HG03342 (cell line): ENCODE results near the gene RASSF7.

Experiments
- ATAC-seq: cut with Tn5 transposase; IDR thresholded peaks from one replicate; pipeline ENCODE4 v1.9.1; 2021; ENCODE audit warnings: mild to moderate bottlenecking, moderate library complexity; ENCODE audit not compliant: unreplicated experiment

Gene RASSF7

GRCh38 chr11:581752-582151 lies 21.0 kb downstream of the RASSF7 start:
- ATAC-seq = no peak

DNA sequence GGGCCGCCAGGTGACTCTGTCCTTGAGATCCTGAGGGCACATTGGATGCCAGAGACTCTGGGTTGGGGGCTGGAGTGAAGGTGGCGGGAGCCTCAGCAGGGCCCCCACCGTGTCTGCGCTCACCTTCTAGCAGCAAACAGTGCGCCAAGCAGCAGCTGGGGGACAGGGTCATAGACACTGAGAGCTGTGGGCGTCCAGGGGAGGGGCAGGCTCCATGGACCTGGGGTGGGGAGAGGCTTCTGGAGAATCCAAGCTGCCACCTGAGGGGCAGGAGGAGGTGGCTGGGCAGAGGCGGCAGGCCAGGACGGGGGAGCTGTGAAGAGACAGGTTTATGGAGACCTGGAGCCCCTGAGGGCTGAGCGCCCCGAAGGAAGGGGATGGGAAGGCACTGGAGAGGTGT lies 23.5 kb downstream of the RASSF7 start:
- ATAC-seq = no peak

GRCh38 chr11:586376-587316 lies 25.9 kb downstream of the RASSF7 start:
- no peak for ATAC-seq

- ATAC-seq = no peak
Measured at GRCh38 chr11:587546-587945, 26.8 kb downstream of the RASSF7 start.

DNA sequence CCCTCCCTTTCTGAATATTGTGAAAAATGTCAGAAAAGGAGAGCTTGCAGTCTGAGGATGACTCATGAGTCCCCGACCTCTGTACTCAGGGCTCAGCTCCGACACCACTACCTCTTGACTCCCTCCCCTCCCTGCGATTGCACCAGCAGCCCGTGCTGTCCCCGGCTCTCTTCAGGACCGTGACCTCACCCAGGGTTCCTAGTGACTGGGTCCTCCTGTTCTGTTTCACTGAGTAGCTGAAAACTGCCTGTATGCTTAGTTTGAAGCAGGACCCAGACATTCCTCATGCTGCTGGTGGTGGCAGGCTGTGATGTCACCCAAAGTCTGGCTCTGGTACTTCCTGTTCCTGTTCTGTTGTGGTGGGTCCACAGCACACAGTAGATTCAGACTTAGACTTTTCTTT lies 27.2 kb downstream of the RASSF7 start:
- no peak for ATAC-seq

DNA sequence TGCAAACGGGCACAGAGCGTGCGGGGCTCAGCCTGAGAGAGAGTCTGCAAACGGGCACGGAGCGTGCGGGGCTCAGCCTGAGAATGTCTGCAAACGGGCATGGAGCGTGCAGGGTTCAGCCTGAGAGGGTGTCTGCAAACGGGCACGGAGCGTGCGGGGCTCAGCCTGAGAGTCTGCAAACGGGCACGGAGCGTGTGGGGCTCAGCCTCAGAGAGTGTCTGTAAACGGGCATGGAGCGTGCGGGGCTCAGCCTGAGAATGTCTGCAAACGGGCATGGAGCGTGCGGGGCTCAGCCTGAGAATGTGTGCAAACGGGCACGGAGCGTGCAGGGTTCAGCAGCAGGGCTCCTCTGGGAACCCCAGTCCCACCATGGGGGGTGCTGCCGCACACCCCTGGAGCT lies 29.0 kb downstream of the RASSF7 start:
- ATAC-seq = no peak

DNA sequence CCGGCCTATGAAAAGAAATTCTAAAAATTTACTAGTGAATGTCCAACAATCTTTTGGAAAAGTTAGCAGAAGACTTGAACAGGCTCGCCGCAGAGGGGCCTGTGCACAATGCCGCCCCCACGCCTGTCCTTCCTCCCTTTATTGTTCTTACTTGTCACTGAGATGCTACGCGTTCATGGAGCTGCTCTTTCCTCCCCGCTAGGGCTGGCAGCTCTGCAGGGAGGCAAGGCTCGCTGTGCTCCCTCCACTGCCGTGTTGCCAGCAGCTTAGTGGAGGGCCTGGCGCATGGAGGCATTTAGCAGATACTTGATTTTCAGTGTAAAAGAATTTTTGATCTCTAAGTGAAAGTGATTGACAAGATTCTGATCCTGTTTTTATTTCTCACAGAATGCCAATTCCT lies 30.2 kb downstream of the RASSF7 start:
- ATAC-seq = no peak

DNA sequence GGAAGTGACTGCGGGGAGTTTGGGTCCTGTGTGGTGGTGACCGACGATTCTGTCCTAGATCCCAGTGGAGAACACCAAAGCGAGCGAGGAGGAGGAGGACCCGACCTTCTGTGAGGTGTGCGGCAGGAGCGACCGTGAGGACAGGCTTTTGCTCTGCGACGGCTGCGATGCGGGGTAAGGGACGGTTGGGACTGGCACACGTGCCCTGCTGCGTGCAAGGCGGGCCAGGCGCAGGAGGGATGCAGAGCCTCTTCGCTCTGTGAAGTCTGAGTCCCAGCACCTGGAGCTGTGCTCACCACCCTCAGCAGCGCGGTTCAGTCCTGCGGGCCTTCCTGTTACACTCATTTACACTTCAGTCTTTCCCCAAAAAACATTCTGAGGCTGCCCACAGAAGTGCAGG lies 31.7 kb downstream of the RASSF7 start:
- ATAC-seq = no peak

DNA sequence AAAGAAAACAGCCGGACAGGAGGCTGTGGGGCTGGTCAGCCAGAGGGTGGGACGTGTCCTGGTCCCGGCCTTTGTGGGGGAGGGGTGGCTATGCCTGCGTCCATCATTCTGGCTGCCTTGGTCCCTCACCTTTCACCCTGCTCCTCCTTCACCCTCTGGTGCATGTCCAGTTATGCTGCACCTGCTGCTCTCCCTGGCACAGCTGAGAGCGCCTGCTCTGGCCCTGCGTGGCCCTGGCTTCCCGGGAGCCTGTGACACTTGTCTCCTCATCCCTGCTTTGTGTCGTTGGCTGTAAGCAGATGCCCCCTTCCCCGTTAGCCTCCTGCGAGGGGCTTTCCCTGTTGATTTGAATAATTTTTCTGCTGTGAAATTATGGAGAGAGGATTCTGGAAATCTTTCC lies 32.1 kb downstream of the RASSF7 start:
- ATAC-seq = no peak

- ATAC-seq = no peak
Measured at GRCh38 chr11:593347-593746, 32.6 kb downstream of the RASSF7 start.

- no peak for ATAC-seq
Measured at GRCh38 chr11:595400-595799, 34.6 kb downstream of the RASSF7 start.

DNA sequence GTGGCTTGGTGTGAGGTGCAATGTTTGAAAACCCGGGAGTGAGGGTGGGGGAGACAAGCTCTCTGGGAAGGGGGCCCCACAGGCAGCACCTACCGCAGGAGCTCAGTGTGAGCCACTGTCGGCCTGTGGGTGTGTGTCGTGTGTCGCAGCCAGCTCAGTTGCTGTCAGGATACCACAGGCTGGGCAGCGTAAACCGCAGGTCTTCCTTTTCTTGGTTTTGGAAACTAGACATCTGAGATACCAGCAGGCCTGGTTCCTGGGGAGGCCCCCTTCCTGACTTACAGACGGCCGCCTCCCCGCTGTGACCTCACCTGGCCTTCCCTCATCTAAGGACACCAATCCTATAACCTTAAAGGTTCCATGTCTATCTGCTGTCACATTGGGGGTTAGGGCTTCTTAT lies 35.6 kb downstream of the RASSF7 start:
- no peak for ATAC-seq

GRCh38 chr11:597166-597725 lies 36.5 kb downstream of the RASSF7 start:
- ATAC-seq = no peak

DNA sequence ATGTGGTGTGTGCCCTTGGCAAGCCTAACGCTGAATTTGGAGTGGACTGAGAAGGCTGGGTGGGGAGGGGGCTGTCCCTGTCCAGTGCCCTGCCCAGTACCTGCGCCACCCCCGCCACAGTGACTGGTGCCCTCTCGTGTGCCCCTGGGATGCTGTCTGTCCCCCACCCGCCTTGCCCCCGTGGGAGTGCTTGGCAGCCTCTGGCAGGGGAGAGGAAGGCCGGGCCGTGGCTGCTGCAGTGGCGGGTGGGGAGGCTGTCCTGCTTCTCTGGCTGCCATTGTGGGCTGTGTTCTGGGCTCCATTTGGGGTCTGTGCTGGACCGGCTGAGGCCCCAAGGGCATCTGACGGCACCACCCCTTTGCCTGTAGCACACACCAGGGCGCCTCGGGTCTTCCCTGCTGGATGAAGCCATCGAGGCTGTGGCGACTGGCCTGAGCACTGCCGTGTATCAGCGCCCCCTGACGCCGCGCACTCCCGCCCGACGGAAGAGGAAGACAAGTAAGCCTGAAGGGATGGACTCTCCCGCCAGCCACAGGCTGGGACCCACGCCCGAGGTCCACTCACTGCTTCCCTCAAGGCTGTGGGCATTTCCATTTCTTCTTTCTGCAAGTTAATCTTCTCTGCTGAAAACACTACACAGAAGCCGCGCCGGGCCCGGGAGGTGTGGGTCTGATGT lies 37.4 kb downstream of the RASSF7 start:
- no peak for ATAC-seq

DNA sequence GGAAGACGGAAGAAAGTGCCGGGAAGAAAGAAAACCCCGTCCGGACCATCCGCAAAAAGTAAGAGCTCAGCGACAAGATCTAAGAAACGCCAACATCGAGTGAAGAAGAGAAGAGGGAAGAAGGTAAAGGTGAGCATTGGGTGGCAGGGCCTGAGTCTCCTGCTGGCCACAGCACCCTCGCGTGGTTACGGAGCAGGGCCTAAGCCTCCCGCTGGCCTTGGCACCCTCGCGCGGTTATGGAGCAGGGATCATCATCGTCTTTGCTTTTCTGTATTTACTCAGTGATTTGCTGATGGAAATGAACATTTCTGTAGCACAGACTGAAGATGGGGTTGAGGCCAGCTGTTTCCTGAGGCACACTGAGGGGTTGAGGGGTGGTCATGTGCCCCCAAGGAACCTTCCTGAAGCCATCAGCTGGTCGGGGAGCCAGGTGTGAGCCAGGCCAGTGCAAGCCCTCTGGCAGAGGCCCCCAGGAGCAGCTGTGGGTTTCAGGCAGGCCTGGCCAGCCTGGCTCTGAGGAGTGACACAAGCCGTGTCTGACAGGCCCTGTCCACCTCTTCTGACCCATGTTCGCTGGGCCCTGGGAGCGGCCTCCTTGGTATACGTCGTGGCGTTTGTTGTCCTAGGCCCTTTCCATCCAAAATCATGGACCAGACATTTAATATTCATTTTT lies 40.9 kb downstream of the RASSF7 start:
- ATAC-seq = no peak

DNA sequence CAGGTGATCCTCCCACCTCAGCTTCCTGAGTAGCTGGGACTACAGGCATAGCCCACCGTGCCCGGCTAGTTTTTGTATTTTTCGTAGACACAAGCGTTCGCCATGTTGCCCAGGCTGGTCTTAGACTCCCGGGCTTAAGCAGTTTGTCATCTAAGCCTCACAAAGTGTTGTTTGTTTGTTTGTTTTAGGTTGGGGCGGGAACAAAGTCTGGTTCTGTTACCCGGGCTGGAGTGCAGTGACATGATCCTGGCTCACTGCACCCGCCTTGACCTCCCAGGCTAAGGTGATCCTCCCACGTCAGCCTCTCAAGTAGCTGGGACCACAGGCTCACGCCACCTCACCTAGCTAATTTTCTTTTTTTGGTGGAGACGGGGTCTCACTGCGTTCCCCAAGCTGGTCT lies 42.4 kb downstream of the RASSF7 start:
- no peak for ATAC-seq

- no peak for ATAC-seq
Measured at GRCh38 chr11:605286-606129, 44.7 kb downstream of the RASSF7 start.

- no peak for ATAC-seq
Measured at GRCh38 chr11:606245-606644, 45.5 kb downstream of the RASSF7 start.

DNA sequence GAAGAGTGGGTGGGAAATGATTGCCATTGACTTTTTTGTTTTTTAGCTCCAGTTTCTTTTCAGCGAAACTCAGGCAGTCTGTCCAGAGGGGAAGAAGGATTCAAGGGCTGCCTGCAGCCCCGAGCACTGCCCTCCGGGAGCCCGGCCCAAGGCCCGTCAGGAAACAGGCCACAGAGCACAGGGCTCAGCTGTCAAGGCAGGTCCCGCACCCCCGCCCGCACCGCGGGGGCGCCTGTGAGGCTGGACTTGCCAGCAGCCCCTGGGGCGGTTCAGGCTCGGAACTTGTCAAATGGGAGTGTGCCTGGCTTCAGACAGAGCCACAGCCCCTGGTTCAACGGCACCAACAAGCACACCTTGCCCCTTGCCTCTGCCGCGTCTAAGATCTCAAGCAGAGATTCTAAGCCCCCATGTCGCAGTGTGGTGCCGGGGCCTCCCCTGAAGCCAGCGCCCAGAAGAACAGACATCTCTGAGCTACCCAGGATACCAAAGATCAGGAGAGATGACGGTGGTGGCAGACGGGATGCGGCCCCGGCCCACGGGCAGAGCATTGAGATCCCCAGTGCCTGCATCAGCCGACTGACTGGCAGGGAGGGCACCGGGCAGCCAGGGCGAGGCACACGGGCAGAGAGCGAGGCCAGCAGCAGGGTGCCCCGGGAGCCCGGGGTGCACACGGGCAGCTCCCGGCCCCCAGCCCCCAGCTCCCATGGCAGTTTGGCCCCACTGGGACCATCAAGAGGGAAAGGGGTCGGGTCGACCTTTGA lies 46.4 kb downstream of the RASSF7 start:
- no peak for ATAC-seq
